Urinary bladder (tissue), 4 donors: ENCODE results near the gene TIAM1. TPM values are rescaled to one million over a fixed set of nuclear protein-coding genes. Genes with fewer than 3 reads are reported as not detected.

ENCODE experiments used
- DNase-seq: peaks from one replicate; pipeline ENCODE4 v3.0.0-alpha.2; 2015; ENCODE audit errors: extremely low spot score
- H3K27ac ChIP-seq: one replicate; pipeline ENCODE4 v1.5.1; 2013; ENCODE audit warnings: low read depth, mild to moderate bottlenecking, moderate library complexity
- H3K36me3 ChIP-seq: one replicate; pipeline ENCODE4 v1.6.1; 2013; ENCODE audit warnings: mild to moderate bottlenecking, moderate library complexity; ENCODE audit not compliant: insufficient read depth
- H3K4me1 ChIP-seq: one replicate; pipeline ENCODE4 v1.6.1; 2013; ENCODE audit warnings: mild to moderate bottlenecking, moderate library complexity; ENCODE audit not compliant: insufficient read depth
- H3K4me3 ChIP-seq: one replicate; pipeline ENCODE4 v1.5.1; 2013; ENCODE audit warnings: low read depth, low read length
- WGBS: extraction: QIAGEN DNeasy Blood & Tissue Kit; methylation state at CpG from one replicate; pipeline ENCODE4 v1.1.7; 2013; 5-methylcytosine and 5-hydroxymethylcytosine counted together
- polyA plus RNA-seq: library from polyadenylated mRNA; stranded (reverse); fragments of 200-250 nt; gene quantifications from one replicate; pipeline ENCODE4 v1.2.3, GENCODE V29; 2013
- total RNA-seq: library from RNA; depleted of rRNA; stranded (reverse); fragments of >200 nt; gene quantifications from one replicate; pipeline ENCODE4 v1.2.3, GENCODE V29; 2014
- donor health status: healthy with polysubstance abuse.
- donor health status: healthy.

Gene TIAM1
- total and polyA plus RNA-seq, 2 donors, result 10.0 to 36.0 TPM

GRCh38 chr21:31205412-31205811, 138.6 kb downstream of the TIAM1 start:
- WGBS, result 97% methylated on average over 1 of the region's 1 CpG
- no peak for DNase-seq
- Histone ChIP-seq H3K4me3 (no peak overlapping the region), H3K27ac (no peak overlapping the region), H3K36me3 (peaks cover 2% of the 10 kb centered on the region), H3K4me1 (no peaks in the 10 kb centered on the region)

- H3K4me3 ChIP-seq, result no peak overlapping the region
- peaks cover 2% of the 10 kb centered on the region for H3K36me3 ChIP-seq
- H3K4me1 ChIP-seq, result no peaks in the 10 kb centered on the region
- WGBS, result 76% methylated on average over 3 of the region's 3 CpGs
- DNase-seq, result no peak
- H3K27ac ChIP-seq, result no peak overlapping the region
These were observed 139.3 kb downstream of the TIAM1 start for GRCh38 chr21:31204801-31205200.

GRCh38 chr21:31203431-31204054, 140.5 kb downstream of the TIAM1 start:
- H3K36me3 ChIP-seq, result peaks cover 2% of the 10 kb centered on the region
- WGBS, result 74% methylated on average over 5 of the region's 5 CpGs
- H3K4me3 ChIP-seq, result no peak overlapping the region
- DNase-seq, result no peak
- no peaks in the 10 kb centered on the region for H3K4me1 ChIP-seq
- H3K27ac ChIP-seq, result no peak overlapping the region

GRCh38 chr21:31201548-31201947, 142.5 kb downstream of the TIAM1 start:
- H3K4me3 ChIP-seq, result no peak overlapping the region
- DNase-seq, result no peak
- WGBS, result 79% methylated on average over 3 of the region's 3 CpGs
- H3K36me3 ChIP-seq, result no peaks in the 10 kb centered on the region
- no peaks in the 10 kb centered on the region for H3K4me1 ChIP-seq
- no peak overlapping the region for H3K27ac ChIP-seq

- DNase-seq, result no peak
- no peak overlapping the region for H3K27ac ChIP-seq
- no peaks in the 10 kb centered on the region for H3K36me3 ChIP-seq
- H3K4me1 ChIP-seq, result no peaks in the 10 kb centered on the region
- no peak overlapping the region for H3K4me3 ChIP-seq
- 46% methylated on average over 2 of the region's 2 CpGs for WGBS
These were observed 142.9 kb downstream of the TIAM1 start for GRCh38 chr21:31201144-31201543.

GRCh38 chr21:31198575-31198974, 145.5 kb downstream of the TIAM1 start:
- no peak overlapping the region for H3K4me3 ChIP-seq
- H3K36me3 ChIP-seq, result no peaks in the 10 kb centered on the region
- DNase-seq, result no peak
- H3K4me1 ChIP-seq, result no peaks in the 10 kb centered on the region
- H3K27ac ChIP-seq, result no peak overlapping the region
- WGBS, result 53% methylated on average over 4 of the region's 4 CpGs

- H3K36me3 ChIP-seq, result no peaks in the 10 kb centered on the region
- no peak for DNase-seq
- WGBS, result 91% methylated on average over 2 of the region's 2 CpGs
- no peak overlapping the region for H3K4me3 ChIP-seq
- H3K4me1 ChIP-seq, result no peaks in the 10 kb centered on the region
- no peak overlapping the region for H3K27ac ChIP-seq
These were observed 147.3 kb downstream of the TIAM1 start for GRCh38 chr21:31196724-31197123.

- WGBS, result 72% methylated on average over 5 of the region's 5 CpGs
- Histone ChIP-seq H3K4me3 (no peak overlapping the region), H3K27ac (no peak overlapping the region), H3K36me3 (no peaks in the 10 kb centered on the region), H3K4me1 (no peaks in the 10 kb centered on the region)
- no peak for DNase-seq
These were observed 148.6 kb downstream of the TIAM1 start for GRCh38 chr21:31195334-31196015.

GRCh38 chr21:31194510-31195293, 149.4 kb downstream of the TIAM1 start:
- 78% methylated on average over 5 of the region's 5 CpGs for WGBS
- H3K4me1 ChIP-seq, result no peaks in the 10 kb centered on the region
- no peak for DNase-seq

GRCh38 chr21:31193761-31194160, 150.3 kb downstream of the TIAM1 start:
- H3K27ac ChIP-seq, result no peak overlapping the region
- H3K4me1 ChIP-seq, result no peaks in the 10 kb centered on the region
- 92% methylated on average over 12 of the region's 12 CpGs for WGBS
- no peak for DNase-seq
- H3K4me3 ChIP-seq, result no peak overlapping the region
- no peaks in the 10 kb centered on the region for H3K36me3 ChIP-seq

More at GRCh38 chr21:31194510-31195293, 149.4 kb downstream of the TIAM1 start:
- Histone ChIP-seq H3K27ac (no peak overlapping the region), H3K4me3 (no peak overlapping the region), H3K36me3 (no peaks in the 10 kb centered on the region)

GRCh38 chr21:31191553-31191952, 152.5 kb downstream of the TIAM1 start:
- DNase-seq, result no peak
- 91% methylated on average over 3 of the region's 3 CpGs for WGBS
- no peaks in the 10 kb centered on the region for H3K36me3 ChIP-seq

GRCh38 chr21:31190516-31190915, 153.5 kb downstream of the TIAM1 start:
- H3K4me1 ChIP-seq, result no peaks in the 10 kb centered on the region
- DNase-seq, result no peak
- WGBS, result 88% methylated on average over 5 of the region's 5 CpGs
- H3K36me3 ChIP-seq, result no peaks in the 10 kb centered on the region
- H3K4me3 ChIP-seq, result no peak overlapping the region
- H3K27ac ChIP-seq, result no peak overlapping the region

More at GRCh38 chr21:31191553-31191952, 152.5 kb downstream of the TIAM1 start:
- H3K4me1 ChIP-seq, result no peaks in the 10 kb centered on the region
- no peak overlapping the region for H3K4me3 ChIP-seq
- no peak overlapping the region for H3K27ac ChIP-seq

GRCh38 chr21:31187499-31187898, 156.6 kb downstream of the TIAM1 start:
- no peak overlapping the region for H3K27ac ChIP-seq

GRCh38 chr21:31186916-31187315, 157.1 kb downstream of the TIAM1 start:
- no peak for DNase-seq
- H3K4me3 ChIP-seq, result no peak overlapping the region
- 82% methylated on average over 4 of the region's 4 CpGs for WGBS
- no peaks in the 10 kb centered on the region for H3K4me1 ChIP-seq
- H3K27ac ChIP-seq, result no peak overlapping the region
- no peaks in the 10 kb centered on the region for H3K36me3 ChIP-seq

More at GRCh38 chr21:31187499-31187898, 156.6 kb downstream of the TIAM1 start:
- no peak overlapping the region for H3K4me3 ChIP-seq
- 91% methylated on average over 4 of the region's 4 CpGs for WGBS
- no peak for DNase-seq
- no peaks in the 10 kb centered on the region for H3K4me1 ChIP-seq
- no peaks in the 10 kb centered on the region for H3K36me3 ChIP-seq
